Hematopoietic multipotent progenitor cell treated with erythropoietin and hydrocortisone succinate and interleukin-3 and kit ligand, for 4 days (in vitro differentiated cells): ENCODE measurements around the gene MERTK.
"Not testable (repeated sequence)": the region's sequence is repeated elsewhere in the genome, so short reads cannot be mapped to it uniquely, and the experiment has no call there.

Experiments
- DNase-seq: peaks from one replicate; pipeline ENCODE4 v3.0.0-alpha.2; 2015

Gene MERTK

DNA sequence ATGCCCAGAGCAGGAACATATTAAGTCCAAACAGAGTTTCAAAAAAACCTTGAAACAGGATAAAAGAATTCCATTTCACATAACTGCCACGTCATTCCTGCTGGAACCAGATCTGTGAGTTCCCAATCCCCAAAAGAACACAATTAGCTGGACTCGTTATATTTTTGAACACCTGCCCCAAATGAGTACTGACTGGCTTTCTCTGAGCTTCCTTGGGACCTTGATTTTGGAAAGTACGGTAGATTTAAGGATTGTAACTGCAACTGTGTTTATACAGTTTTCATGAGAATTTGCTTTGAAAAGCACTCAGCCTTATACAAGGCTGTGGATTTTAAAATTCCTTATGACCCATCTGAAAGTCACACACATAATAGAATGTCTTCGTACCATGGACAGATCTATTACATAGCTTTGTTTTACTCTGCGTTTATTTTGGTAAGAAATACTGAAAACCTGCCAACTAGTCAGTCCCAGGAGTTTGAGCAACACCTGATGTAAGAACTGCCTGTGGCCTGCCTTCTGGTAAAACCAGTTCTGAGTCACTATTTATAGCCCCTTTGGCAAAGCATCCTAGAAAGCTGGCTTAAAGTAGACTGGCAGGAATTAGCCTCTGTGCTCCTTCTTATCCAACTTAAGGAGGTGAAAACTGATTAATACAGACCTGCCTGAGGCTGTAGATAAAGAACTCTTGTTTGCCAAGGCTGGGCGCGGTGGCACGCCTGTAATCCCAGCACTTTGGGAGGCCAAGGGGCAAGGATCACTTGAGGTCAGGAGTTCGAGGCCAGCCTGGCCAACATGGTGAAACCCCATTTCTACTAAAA lies 48.1 kb downstream of the MERTK start:
- DNase-seq: peak; percentile 12

DNA sequence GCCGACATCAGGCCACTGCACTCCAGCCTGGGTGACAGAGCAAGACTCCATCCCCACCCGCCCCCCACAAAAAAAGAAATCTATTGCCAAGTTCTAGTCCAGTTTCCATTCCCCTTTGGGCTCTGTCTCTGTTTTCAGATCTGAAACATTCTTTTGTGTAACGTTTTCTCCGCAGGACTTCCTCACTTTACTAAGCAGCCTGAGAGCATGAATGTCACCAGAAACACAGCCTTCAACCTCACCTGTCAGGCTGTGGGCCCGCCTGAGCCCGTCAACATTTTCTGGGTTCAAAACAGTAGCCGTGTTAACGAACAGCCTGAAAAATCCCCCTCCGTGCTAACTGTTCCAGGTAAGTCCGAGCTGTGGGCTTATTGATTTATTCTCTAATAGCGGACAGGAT lies 48.8 kb downstream of the MERTK start:
- DNase-seq: no peak

DNA sequence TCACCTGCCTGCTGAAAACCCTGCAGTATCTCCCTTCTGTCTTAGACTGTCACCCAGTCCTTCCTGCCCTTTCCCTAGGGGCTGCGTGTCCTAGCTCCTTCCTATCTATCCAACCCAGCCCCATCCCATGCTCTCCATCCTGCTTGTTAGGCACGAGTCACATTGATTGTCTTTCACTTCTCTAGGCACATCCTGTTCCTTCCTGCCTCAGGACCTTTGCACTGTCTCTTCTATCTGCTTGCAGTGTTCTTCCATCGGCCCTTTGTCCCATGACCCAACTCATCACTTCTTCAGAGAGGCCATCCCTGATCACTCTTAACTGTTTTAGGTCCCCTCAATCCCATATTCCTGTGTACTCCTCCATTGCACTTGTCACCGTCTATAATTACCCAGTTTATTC lies 50.4 kb downstream of the MERTK start:
- no peak for DNase-seq

DNA sequence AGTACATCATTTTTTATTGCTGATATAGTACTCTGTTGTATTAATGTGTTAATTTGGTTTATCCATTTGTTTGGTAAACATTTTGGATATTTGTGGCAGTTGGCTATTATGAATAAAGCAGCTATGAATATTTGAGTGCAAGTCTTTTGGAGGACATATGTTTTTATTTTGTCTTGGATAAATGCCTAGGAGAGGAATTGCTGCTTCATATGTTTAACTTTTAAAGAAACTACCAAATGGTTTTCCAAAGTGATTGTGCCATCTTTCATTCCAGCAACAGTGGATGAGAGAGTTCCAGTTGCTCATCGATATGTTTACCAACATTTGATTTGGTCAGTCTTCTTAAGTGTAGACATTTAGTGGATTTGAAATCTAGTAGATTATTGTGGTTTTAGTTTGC lies 51.8 kb downstream of the MERTK start:
- DNase-seq: no peak

DNA sequence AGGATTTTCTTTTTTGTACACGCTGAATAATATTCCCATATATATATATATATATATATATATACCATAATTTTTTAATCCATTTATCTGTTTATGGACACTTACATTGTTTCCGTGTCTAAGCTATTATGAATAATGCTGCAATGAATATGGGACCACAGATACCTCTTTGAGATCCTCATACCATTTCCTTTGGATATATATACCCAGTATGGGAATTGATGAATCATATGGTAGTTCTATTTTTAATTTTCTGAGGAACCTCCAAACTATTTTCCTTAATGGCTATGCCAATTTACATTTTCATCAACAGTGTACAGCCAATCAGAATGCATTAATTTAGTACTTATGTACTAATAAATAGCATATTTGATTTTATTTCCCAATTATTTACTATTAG lies 53.1 kb downstream of the MERTK start:
- no peak for DNase-seq

DNA sequence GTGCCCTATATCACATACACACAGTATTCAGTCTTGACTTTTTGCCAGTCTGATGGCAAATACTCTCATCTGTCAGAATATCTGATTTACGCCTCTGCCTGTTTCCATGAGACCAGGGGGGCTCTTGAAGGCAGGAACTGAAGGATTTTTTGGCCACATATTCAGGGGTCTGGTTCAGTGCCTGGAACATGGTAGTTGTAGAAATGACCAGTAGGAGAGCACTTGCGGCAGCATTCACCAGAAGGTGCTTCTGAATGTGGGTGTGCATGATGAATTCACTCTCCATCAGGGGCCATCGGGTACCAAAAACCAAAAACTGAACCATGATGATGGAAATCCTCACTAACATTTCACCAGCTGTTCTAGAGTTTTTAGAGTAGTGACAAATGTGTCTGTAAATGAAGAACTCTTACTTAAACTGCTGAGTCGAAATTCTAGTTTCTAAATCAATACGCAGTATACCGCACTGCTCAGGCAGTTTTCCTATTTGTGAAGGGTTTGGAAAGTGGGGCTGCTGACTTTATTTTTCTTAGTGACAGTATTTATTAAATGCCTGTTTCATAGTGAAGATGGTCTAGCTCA lies 54.6 kb downstream of the MERTK start:
- no peak for DNase-seq

DNA sequence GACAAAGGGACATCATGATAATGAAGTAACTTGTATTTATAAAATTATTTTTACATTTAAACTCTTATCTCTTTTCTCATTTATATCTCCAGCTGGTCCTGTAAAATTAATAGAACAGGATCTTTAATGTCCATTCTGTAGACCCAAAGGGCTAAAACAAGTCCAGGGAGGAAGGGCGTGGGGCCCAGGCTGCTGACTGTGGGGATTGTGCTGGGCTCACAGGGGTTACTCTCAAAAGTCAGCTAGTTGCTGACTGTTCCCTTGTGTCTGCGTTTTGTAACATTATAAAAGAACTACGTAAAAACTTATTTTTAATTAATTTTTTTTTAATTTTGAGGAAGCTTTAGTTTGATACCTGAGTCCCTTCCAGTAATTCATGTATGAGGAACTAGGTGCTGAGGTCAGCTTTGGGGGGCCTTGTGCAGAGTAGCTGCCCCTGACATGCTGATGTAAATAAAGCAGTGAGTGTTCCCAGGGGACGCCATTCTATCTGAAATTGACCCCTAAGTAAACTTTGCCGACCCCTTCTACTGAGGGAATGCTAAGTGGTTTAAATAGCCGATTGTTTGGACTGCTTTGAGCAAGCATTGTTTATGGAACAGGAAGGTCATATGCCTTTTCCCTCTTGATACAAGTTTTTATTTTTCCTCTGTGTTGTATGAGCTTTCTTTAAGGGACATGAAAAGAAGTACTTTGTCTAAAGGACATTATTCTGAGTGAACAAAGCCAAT lies 56.4 kb downstream of the MERTK start:
- DNase-seq: no peak

DNA sequence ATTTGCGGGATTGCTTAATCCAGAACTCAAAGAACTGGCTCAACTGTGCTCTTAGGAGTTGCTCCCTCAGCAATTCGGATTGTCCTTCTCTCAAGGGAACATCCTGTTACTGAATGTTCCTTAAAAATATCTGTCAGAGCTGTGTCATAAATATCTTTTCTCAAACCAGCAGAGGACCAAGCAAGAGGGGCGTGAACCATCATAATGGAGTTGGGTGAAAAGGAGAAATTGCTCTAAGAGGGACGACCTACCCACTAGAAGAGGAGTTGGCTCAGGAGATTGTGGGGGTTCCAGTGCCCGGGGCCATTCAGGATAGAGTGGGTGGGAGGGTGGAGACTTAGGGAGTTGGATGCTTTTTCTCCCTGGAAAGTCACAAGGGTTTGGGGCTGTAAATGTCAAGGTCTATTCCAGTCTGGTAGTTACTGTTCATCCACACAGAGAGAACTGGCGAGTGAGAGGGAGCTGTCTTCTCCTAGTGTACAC lies 59.5 kb downstream of the MERTK start:
- no peak for DNase-seq

DNA sequence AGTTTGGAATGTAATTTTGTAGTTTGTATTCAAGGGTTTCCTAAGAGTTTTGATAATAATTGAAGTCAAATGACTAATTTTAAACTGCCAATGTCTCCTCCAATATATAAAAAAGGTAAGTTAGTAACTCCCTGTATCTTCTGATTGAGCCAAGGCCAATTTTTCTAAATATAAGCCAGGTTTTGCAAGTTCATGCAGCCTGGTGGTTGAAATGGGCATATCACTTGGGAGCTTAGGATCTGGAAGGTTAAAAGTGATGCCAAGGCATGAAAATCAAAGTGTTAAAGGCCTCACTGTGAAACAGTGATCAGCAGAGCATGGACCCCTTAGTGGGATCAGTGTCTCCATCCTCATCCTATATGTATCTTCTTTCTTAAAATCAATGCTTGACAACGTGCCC lies 60.5 kb downstream of the MERTK start:
- DNase-seq: peak; percentile 8

DNA sequence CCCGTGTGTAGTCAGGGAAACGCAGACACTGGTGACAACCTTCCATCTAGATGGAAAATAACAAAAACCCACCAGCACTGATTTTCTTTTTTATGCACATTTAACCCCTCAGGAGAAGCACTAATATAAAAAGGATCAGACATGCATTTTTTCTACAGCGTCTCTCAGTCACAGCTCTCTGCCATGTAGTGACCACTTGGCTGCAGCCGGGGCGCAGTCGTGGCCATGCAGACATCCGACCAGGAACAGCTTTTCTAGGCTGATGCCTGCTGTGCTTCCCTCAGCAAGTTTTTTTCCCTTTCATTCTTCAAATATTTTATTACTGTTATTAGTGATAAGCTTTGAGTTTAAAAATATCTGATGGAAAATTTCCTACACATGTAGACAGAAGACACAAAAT lies 63.3 kb downstream of the MERTK start:
- no peak for DNase-seq

DNA sequence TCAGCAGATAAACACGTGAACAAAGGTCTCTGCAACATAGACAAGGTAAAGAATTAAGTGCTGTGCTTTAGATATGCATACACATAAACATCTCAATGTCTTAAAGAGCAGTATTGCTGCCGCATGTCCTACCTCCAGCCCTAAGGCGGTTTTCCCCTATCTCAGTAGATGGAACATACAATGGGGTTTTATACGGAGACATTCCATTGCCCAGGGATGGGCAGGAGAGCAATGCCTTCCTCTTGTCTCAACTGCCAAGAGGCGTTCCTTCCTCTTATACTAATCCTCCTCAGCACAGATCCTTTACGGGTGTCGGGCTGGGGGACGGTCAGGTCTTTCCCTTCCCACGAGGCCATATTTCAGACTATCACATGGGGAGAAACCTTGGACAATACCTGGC lies 64.7 kb downstream of the MERTK start:
- not testable (repeated sequence) for DNase-seq

DNA sequence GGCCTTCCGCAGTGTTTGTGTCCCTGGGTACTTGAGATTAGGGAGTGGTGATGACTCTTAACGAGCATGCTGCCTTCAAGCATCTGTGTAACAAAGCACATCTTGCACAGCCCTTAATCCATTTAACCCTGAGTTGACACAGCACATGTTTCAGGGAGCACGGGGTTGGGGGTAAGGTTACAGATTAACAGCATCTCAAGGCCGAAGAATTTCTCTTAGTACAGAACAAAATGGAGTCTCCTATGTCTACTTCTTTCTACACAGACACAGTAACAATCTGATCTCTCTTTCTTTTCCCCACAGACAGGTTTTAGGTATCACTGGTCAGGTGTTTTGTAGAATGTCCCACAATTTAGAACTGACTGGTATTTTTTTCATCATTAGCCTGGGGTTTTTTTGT lies 65.1 kb downstream of the MERTK start:
- DNase-seq: not testable (repeated sequence)

DNA sequence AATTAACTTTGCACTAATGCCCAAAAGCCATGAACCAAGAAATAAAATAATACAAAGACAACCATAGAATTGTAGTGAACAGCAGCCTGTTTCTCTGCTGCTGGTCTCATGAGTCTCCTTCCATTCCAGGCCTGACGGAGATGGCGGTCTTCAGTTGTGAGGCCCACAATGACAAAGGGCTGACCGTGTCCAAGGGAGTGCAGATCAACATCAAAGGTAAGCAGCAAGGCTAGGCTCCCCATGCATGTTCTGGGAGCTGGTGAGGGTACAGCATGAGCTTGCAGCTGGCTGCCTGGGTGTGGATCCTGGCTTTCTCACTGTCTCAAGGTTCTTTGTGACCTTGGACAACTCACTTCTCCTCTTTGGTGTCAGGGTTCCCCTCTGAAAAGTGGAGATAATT lies 66.7 kb downstream of the MERTK start:
- DNase-seq: no peak

DNA sequence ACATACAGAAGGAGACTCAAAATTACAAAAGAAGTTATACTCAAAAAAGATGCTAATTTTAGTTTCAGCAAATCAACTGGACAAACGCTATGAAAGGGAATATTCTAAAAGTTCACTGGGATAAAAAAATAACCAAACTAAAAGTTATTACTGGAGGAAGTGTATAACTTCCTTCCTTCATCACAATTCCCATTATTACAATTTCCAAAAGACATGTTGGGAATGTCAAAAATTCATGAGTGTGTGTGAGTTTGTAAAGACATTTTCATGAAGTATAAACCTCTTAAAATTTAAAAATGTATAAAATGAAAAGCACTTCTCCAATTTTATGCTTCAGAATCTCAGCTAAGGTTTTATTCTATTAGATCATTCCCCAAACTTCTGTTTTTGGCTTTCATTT lies 67.8 kb downstream of the MERTK start:
- no peak for DNase-seq

DNA sequence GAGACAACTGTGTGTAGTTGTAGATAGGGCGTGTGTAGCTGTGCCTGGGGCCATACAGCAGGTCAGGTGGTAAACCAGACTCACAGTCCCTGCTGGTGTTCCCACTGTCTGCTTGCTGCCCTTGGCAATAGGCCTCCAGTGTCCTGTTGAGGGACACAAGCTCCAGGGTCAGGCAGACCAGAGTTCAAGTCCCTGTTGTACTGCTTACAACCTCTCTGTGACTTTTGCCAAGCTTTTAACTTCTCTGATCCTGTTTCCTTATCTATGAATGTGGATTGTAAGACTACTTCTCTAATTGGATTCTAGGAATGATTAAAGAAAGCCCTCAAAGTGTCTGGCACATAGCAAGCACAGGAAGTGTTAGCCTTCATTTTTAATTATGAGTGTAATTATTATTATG lies 68.6 kb downstream of the MERTK start:
- DNase-seq: no peak

DNA sequence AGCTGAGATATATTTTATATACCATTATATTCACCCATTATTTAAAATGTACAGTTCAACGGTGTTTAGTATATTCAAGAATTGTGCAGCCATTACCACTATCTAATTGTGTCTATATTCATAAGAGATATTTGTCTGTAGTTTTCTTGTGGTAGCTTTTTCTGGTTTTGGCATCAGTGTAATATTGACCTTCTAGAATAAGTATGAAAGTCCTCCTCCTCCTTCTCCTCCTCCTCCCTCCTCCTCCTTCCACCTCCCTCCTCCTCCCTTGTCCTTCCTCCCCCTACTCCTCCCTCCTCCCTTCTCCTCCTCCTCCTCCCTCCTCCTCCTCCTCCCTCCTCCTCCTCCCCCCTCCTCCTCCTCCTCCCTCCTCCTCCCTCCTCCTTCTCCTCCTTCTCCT lies 72.0 kb downstream of the MERTK start:
- DNase-seq: no peak

DNA sequence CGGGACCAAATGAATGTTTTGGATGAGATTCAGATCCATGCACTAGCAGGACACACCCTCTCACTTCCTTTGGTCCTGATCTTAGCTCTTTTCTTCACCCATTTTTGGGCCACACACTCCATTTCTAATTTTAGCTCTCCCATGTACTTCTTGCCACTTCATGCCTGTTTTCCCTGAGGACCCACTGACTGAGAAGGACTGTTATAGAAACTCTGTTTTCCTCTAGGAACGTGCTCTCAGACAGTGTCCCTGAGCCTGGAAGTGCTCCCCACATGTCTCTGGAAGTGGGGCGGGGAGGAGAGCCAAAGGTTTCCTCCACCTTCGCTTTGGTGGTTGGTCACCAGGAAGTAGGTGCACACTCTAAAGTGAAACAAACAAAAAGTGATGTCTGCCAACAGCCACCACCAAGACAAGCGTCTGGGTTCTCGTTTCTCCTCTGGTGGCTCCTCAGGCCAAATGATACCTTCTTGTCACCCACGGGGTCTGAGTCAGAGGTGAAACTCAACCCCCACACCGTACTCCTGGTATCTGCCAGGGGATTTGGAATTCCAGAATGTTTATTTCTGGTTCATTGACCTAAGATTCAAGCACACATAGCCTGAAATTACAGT lies 74.7 kb downstream of the MERTK start:
- no peak for DNase-seq

DNA sequence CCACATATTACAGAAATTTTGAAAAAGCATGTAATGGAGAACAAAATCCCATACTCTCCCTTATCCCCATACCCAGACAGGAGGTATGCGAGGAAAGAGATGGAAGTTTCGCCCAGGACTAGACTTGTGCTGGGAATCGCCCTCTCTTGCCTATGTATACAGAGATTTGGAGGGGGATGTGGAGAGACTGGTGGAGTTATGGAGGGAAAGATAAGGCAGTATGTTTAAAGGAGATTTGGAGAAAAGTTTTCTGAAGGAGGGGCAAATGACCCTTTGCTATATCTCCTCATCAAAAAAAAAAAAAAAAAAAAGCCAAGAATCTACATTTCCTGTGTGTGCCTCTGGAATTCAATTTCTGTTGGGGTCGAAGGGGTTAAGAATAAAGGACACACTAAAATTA lies 75.3 kb downstream of the MERTK start:
- DNase-seq: peak; percentile 8

DNA sequence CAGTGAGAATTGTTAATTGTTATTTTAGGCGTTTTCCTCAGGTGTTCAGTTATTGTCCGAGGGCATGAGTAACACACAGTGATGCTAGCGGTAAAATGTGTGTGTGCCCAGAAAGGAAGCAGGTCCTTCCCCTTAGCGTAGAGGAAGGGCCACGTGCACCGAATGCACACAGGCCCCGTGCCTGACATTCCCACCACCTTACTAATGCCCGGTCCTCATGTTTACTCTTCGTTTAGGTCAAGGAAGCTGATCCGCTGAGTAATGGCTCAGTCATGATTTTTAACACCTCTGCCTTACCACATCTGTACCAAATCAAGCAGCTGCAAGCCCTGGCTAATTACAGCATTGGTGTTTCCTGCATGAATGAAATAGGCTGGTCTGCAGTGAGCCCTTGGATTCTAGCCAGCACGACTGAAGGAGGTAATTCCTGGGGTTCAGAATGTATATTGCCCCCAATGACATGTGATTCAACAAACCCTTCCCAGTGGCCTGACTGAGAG lies 76.7 kb downstream of the MERTK start:
- DNase-seq: peak; percentile 5

DNA sequence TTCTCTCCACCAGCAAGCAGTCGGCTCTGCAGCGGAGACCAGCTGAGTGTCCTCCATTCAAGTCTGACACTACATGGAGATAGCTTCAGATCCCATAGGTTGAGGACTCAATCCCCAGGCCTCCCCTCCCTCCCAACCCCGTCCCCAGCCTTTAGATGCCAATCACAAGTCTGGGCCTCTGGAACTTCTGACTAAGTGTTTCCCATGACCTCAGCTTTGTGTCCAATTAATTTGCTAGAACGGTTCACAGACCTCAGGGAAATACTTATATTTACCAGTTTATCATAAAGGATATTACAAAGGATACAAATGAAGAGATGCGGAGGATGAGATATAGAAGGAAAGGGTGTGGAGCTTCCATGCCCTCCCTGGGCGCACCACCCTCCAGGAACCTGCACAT lies 77.4 kb downstream of the MERTK start:
- DNase-seq: no peak

DNA sequence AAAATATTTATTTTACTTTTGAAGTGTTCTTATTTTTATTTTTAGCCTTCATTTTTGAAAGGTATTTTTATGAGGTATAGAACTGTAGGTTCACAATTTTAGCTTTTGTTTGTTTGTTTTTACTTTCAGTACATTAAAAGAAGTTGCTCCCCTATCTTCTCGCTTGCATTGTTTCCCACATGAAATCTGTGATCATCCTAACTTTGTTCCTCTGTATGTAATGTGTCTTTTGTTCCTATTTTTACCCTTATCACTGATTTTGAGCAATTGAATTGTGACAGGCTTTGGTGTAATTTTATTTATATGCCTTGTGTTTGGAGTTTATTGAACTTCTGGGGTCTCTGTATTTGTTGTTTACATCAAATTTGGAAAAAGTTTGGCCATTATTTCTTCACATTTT lies 78.8 kb downstream of the MERTK start:
- DNase-seq: no peak

DNA sequence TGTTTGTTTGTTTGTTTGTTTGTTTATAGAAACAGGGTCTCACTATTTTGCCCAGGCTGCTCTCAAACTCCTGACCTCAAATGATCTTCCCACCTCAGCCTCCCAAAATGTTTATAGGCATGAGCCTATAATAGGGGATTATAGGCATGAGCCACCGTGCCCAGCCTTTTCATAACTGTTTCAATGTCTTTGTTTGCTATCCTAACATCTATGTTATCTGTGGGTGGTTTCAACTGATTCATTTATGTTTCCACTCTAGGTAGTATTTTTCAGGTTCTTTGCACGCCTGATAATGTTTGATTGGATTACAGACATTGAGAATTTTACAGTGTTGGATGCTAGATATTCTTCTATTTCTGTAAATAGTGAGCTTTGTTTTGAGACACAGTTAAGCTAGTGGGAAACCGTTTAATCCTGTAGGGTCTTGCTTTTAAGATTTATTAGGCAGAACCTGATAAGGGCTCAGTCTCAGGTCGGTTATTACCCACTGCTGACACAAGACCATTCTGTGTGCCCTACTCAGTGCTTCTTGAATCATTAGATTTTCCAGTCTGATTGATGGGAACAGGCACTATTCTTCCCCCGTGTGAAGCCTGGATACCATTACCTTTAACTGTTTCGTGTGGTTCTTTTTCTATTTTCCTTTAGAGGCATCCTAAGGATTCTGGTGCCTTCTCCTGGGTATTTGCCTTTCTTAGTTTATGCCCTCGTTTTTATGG lies 80.2 kb downstream of the MERTK start:
- no peak for DNase-seq

DNA sequence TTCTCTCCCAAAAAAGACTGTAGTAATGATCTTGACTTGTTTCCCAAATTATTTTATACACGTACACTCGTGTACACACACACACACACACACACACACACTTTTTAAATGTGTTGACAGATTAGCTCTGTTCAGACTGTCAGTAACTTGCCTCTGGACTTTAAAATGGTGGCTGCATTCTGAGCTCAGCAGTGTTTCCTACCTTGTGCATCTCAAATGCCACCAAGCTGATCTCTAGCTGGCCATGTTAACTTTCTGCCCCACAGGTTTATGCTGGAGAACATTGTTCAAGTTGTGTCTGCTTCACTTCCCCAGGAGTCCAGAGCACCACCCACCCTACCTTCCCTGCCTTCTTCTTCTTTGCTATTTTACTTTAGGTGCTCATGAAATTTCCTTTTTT lies 83.3 kb downstream of the MERTK start:
- DNase-seq: no peak
